GM18951 (cell line): ENCODE data around the gene INPP5B.
A peak's percentile ranks its signal among the peaks of the same experiment; 100 is the strongest.
"Not testable (repeated sequence)": the region's sequence is repeated elsewhere in the genome, so short reads cannot be mapped to it uniquely, and the experiment has no call there.

Experiments
- POLR2A ChIP-seq: IDR thresholded peaks from 4 replicates; pipeline ENCODE4 v1.6.1; 2011; ENCODE audit warnings: mild to moderate bottlenecking; ENCODE audit not compliant: insufficient read length, insufficient read depth; ENCODE audit errors: extremely low read depth
- in situ Hi-C: fragments of 300-500 bp; cut with MboI; formaldehyde crosslinking; loops from one replicate; pipeline ENCODE4 v1.12.0; 2022; ENCODE audit warnings: low sequenced_read_pairs, mixed read lengths, inconsistent platforms; ENCODE audit not compliant: unreplicated experiment

The INPP5B gene

GRCh38 chr1:37944086-37944763, 2.6 kb downstream of the INPP5B start:
- in situ Hi-C loops: no loop called here
- no peak for TF ChIP-seq POLR2A

GRCh38 chr1:37940299-37940947, 6.4 kb downstream of the INPP5B start:
- no peak for TF ChIP-seq POLR2A
- in situ Hi-C loops: no loop called here

GRCh38 chr1:37936760-37937159, 10.1 kb downstream of the INPP5B start:
- in situ Hi-C loops: not testable (repeated sequence)

- in situ Hi-C loops: no loop called here
- TF ChIP-seq POLR2A: no peak
These were observed 14.1 kb downstream of the INPP5B start for GRCh38 chr1:37932759-37933158.

GRCh38 chr1:37931361-37932158, 15.3 kb downstream of the INPP5B start:
- TF ChIP-seq POLR2A: peak; percentile 64
- in situ Hi-C loops: no loop called here

- in situ Hi-C loops: no loop called here
- TF ChIP-seq POLR2A: no peak
These were observed 15.8 kb downstream of the INPP5B start for GRCh38 chr1:37931102-37931360.

GRCh38 chr1:37930246-37931101, 16.4 kb downstream of the INPP5B start:
- in situ Hi-C loops: no loop called here
- no peak for TF ChIP-seq POLR2A

GRCh38 chr1:37926038-37926924, 20.6 kb downstream of the INPP5B start:
- in situ Hi-C loops: no loop called here
- TF ChIP-seq POLR2A: peak; percentile 25

GRCh38 chr1:37925316-37925715, 21.5 kb downstream of the INPP5B start:
- no peak for TF ChIP-seq POLR2A
- in situ Hi-C loops: no loop called here

- in situ Hi-C loops: no loop called here
- TF ChIP-seq POLR2A: no peak
These were observed 23.3 kb downstream of the INPP5B start for GRCh38 chr1:37923551-37923889.

GRCh38 chr1:37922767-37923550, 23.9 kb downstream of the INPP5B start:
- in situ Hi-C loops: no loop called here

GRCh38 chr1:37919277-37919676, 27.6 kb downstream of the INPP5B start:
- no peak for TF ChIP-seq POLR2A
- in situ Hi-C loops: no loop called here

More at GRCh38 chr1:37922767-37923550, 23.9 kb downstream of the INPP5B start:
- no peak for TF ChIP-seq POLR2A
